Effector CD4-positive, alpha-beta T cell (primary cell): ENCODE results near the gene SLC6A12.

Source experiments
- DNase-seq: peaks from one replicate; pipeline ENCODE4 v3.0.0-alpha.2; 2020

Gene SLC6A12

GRCh38 chr12:175759-176158 is 38.2 kb downstream of the SLC6A12 start:
- DNase-seq, result no peak

- DNase-seq, result no peak
These were observed 38.7 kb downstream of the SLC6A12 start for GRCh38 chr12:175250-175649.

- no peak for DNase-seq
These were observed 39.4 kb downstream of the SLC6A12 start for GRCh38 chr12:174596-174995.

- no peak for DNase-seq
These were observed 39.8 kb downstream of the SLC6A12 start for GRCh38 chr12:174124-174523.

GRCh38 chr12:172732-173161 is 41.2 kb downstream of the SLC6A12 start:
- DNase-seq, result no peak

- no peak for DNase-seq
These were observed 41.9 kb downstream of the SLC6A12 start for GRCh38 chr12:171743-172676.

GRCh38 chr12:171276-171675 is 42.7 kb downstream of the SLC6A12 start:
- no peak for DNase-seq

- no peak for DNase-seq
These were observed 43.4 kb downstream of the SLC6A12 start for GRCh38 chr12:170371-171225.

- no peak for DNase-seq
These were observed 44.2 kb downstream of the SLC6A12 start for GRCh38 chr12:169528-170370.

- DNase-seq, result no peak
These were observed 45.0 kb downstream of the SLC6A12 start for GRCh38 chr12:168763-169525.

GRCh38 chr12:167959-168600 is 45.9 kb downstream of the SLC6A12 start:
- DNase-seq, result no peak

GRCh38 chr12:166425-167075 is 47.4 kb downstream of the SLC6A12 start:
- no peak for DNase-seq

GRCh38 chr12:165862-166368 is 48.0 kb downstream of the SLC6A12 start:
- no peak for DNase-seq

- DNase-seq, result no peak
These were observed 49.8 kb downstream of the SLC6A12 start for GRCh38 chr12:164207-164606.

- no peak for DNase-seq
These were observed 50.5 kb downstream of the SLC6A12 start for GRCh38 chr12:163406-163986.

GRCh38 chr12:162467-163307 is 51.3 kb downstream of the SLC6A12 start:
- no peak for DNase-seq

GRCh38 chr12:161823-162222 is 52.1 kb downstream of the SLC6A12 start:
- DNase-seq, result no peak

GRCh38 chr12:160858-161257 is 53.1 kb downstream of the SLC6A12 start:
- DNase-seq, result no peak

- no peak for DNase-seq
These were observed 54.7 kb downstream of the SLC6A12 start for GRCh38 chr12:159156-159782.
